ENCODE data around the gene FUT1.

- TF ChIP-seq JUNB (CRISPR knock-in tag; conservative IDR thresholded peaks at IDR 0.05) (no peak), POLR2A (conservative IDR thresholded peaks at IDR 0.05) (no peak)
Measured at GRCh38 chr19:48756686-48757085, 4.2 kb upstream of the FUT1 start.

Data from K562 (cell line).